Kidney (tissue), 14 donors: ENCODE measurements around the gene MNAT1. TPM values are rescaled to one million over a fixed set of nuclear protein-coding genes. Genes with fewer than 3 reads are reported as not detected.
A peak's percentile ranks its signal among the peaks of the same experiment; 100 is the strongest.

Experiments used
- DNase-seq, 5 donors: peaks; one replicate each; pipeline ENCODE4 v3.0.0-alpha.2; 2013 to 2020
- FAIRE-seq: peaks from 2 replicates; lab custom pipeline; 2012; peaks lifted over from hg19 to GRCh38; lab: Jason Lieb, UNC
- H3K27ac ChIP-seq, 2 donors: one replicate each; pipeline ENCODE4 v1.7.0; 2013; ENCODE audit warnings: low read depth in 2 of 2, low read length in 2 of 2, inconsistent platforms in 1 of 2
- H3K27me3 ChIP-seq: one replicate; pipeline ENCODE4 v1.7.1; 2013; ENCODE audit warnings: low read length, inconsistent platforms; ENCODE audit not compliant: control insufficient read depth, insufficient read depth
- H3K36me3 ChIP-seq, 3 donors: one replicate each; pipeline versions ENCODE4 v1.7.0 to v1.7.1; 2013; ENCODE audit warnings: low read length in 3 of 3, control low read depth in 1 of 3, inconsistent platforms in 1 of 3; ENCODE audit not compliant: insufficient read depth in 3 of 3, control insufficient read depth in 2 of 3
- H3K4me1 ChIP-seq, 3 donors: one replicate each; pipeline versions ENCODE4 v1.7.0 to v1.7.1; 2013; ENCODE audit warnings: low read length in 3 of 3, inconsistent platforms in 1 of 3, low read depth in 1 of 3; ENCODE audit not compliant: control insufficient read depth in 2 of 3, insufficient read depth in 2 of 3
- H3K4me3 ChIP-seq, 3 donors: one replicate each; pipeline versions ENCODE4 v1.7.0 to v1.8.1; 2013; ENCODE audit warnings: low read length in 3 of 3, control low read depth in 1 of 3, inconsistent platforms in 1 of 3
- H3K9ac ChIP-seq, 3 donors: one replicate each; pipeline versions ENCODE4 v1.7.0 to v1.7.1; 2013; ENCODE audit warnings: low read length in 3 of 3, control low read depth in 1 of 3, inconsistent platforms in 1 of 3
- H3K9me3 ChIP-seq, 3 donors: one replicate each; pipeline versions ENCODE4 v1.7.0 to v1.7.1; 2013; ENCODE audit warnings: low read length in 3 of 3, control low read depth in 1 of 3, inconsistent platforms in 1 of 3; ENCODE audit not compliant: control insufficient read depth in 2 of 3, insufficient read depth in 1 of 3
- CTCF ChIP-seq: IDR thresholded peaks from 3 replicates; pipeline ENCODE4 v1.5.1; 2012; ENCODE audit warnings: mild to moderate bottlenecking, moderate library complexity, borderline replicate concordance; ENCODE audit not compliant: insufficient read depth; ENCODE audit errors: extremely low read depth
- intact Hi-C: fragments of 100-400 bp; cut with DNase I; formaldehyde crosslinking; loops from one replicate; pipeline ENCODE4 v1.11.1; 2022
- polyA plus RNA-seq: library from polyadenylated mRNA; stranded (reverse); fragments of 350-450 nt; fragmentation: Illumina TruSeq; extraction: RNeasy Lipid Tissue Mini Kit (QIAGEN cat#74804); gene quantifications from one replicate; pipeline ENCODE4 v1.2.3, GENCODE V29; 2014; ENCODE audit warnings: low read depth, low replicate concordance; ENCODE audit not compliant: insufficient read depth
- total RNA-seq: library from RNA; stranded (reverse); fragmentation: NEBNext Ultra II Directional; extraction: Animal tissue kit (Norgen Biotek cat#: 25700); gene quantifications from one replicate; pipeline ENCODE4 v1.2.1, GENCODE V29; 2021
- donor health status: control.
- donor health status: control.
- donor health status: control.
- donor health status: control.
- donor health status: control.
- donor health status: DM: yes; HTN: yes; CAD: no.
- donor health status: Normal renal cell carcinoma (clear cell type).

The MNAT1 gene
- total and polyA plus RNA-seq, 2 donors from 2014 or later: 29.6 to 41.6 TPM

DNA sequence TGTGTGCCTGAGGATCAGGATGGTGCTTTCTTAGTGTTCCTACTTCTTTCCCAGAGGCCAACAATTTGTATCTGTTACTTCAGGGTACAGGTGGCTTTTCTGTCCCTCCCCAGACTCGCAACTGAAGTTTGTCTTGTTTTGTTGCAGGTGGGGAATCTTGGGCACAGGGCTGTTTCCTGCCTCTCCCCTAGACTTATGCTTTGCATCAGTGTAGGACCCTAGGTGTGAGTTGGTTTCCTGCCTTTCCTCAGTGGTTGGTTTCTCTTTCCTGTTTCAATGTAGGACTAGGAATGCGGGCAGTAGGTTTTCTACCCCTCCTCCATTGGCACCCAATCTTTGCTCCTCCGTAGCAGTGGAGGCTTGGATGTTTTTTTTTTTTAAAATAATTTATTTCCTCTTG is 159.3 kb downstream of the MNAT1 start:
- TF ChIP-seq CTCF: no peak
- Histone ChIP-seq H3K27me3 (no peaks in the 10 kb centered on the region), H3K9ac (no peak overlapping the region), H3K27ac (no peak overlapping the region), H3K4me3 (no peak overlapping the region), H3K36me3 (no peaks in the 10 kb centered on the region), H3K9me3 (no peaks in the 10 kb centered on the region), H3K4me1 (no peaks in the 10 kb centered on the region)
- FAIRE-seq (no peak), DNase-seq (no peak)
- intact Hi-C loops: no loop called here

- no peaks in the 10 kb centered on the region for H3K27me3 ChIP-seq
- H3K27ac ChIP-seq: no peak overlapping the region
- H3K36me3 ChIP-seq: no peaks in the 10 kb centered on the region
- H3K4me1 ChIP-seq: no peaks in the 10 kb centered on the region
- FAIRE-seq: no peak
- intact Hi-C loops: no loop called here
- no peak for TF ChIP-seq CTCF
- H3K4me3 ChIP-seq: no peak overlapping the region
- DNase-seq: peak in 1 of 5 donors; percentile 9
- H3K9me3 ChIP-seq: no peaks in the 10 kb centered on the region
- no peak overlapping the region for H3K9ac ChIP-seq
These were observed 169.8 kb downstream of the MNAT1 start for GRCh38 chr14:60904381-60904780.

DNA sequence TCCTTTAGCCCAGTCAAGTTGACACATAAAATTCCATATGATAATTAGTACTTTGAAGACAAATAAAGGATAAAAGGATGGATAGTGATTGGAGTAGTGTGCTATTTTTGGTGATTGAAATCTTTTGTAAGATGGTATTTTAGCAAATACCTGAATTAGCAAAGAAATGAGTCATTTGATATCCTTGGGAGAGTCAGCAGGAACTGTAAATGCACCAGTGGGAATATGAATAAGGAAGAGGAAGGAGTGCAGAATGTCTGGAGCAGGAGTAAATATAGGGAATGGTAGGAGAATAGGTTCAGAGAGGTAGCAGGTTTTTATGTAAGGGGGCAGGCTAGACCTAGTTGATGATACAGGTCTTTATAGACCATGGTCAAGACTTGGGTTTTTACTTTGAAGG is 171.4 kb downstream of the MNAT1 start:
- H3K36me3 ChIP-seq: no peaks in the 10 kb centered on the region
- H3K4me3 ChIP-seq: no peak overlapping the region
- H3K9ac ChIP-seq: no peak overlapping the region
- H3K27ac ChIP-seq: no peak overlapping the region
- no peaks in the 10 kb centered on the region for H3K27me3 ChIP-seq
- intact Hi-C loops: no loop called here
- no peak for FAIRE-seq
- no peaks in the 10 kb centered on the region for H3K9me3 ChIP-seq
- DNase-seq: no peak
- no peaks in the 10 kb centered on the region for H3K4me1 ChIP-seq
- TF ChIP-seq CTCF: no peak

GRCh38 chr14:60915781-60916180 is 181.2 kb downstream of the MNAT1 start:
- H3K4me3 ChIP-seq: no peak overlapping the region
- no peaks in the 10 kb centered on the region for H3K36me3 ChIP-seq
- no peak for DNase-seq
- intact Hi-C loops: no loop called here
- H3K9ac ChIP-seq: no peak overlapping the region
- no peaks in the 10 kb centered on the region for H3K9me3 ChIP-seq
- no peak overlapping the region for H3K27ac ChIP-seq
- no peaks in the 10 kb centered on the region for H3K27me3 ChIP-seq
- no peak for TF ChIP-seq CTCF
- FAIRE-seq: no peak
- no peaks in the 10 kb centered on the region for H3K4me1 ChIP-seq
